Measurements from ENCODE around the gene NUDT8.

- TF ChIP-seq CTCF (IDR thresholded peaks at IDR 0.05): no peak
- no peak for TF ChIP-seq POLR2A (IDR thresholded peaks at IDR 0.05)
Measured at GRCh38 chr11:67633758-67634365, 4.1 kb upstream of the NUDT8 start.
